GM12875 (cell line): Measurements from ENCODE around the gene GPR42.

Source experiments
- H3K4me3 ChIP-seq: one replicate; pipeline ENCODE4 v1.5.1; 2011; ENCODE audit warnings: low read depth, low read length, control low read depth
- TF ChIP-seq, protein P1 (sequence below): IDR thresholded peaks from 2 replicates; pipeline ENCODE4 v1.5.1; 2011; ENCODE audit warnings: low read depth, mild to moderate bottlenecking, control low read depth, inconsistent platforms, low read length, moderate library complexity, borderline replicate concordance; ENCODE audit not compliant: insufficient read depth

GPR42 gene

DNA sequence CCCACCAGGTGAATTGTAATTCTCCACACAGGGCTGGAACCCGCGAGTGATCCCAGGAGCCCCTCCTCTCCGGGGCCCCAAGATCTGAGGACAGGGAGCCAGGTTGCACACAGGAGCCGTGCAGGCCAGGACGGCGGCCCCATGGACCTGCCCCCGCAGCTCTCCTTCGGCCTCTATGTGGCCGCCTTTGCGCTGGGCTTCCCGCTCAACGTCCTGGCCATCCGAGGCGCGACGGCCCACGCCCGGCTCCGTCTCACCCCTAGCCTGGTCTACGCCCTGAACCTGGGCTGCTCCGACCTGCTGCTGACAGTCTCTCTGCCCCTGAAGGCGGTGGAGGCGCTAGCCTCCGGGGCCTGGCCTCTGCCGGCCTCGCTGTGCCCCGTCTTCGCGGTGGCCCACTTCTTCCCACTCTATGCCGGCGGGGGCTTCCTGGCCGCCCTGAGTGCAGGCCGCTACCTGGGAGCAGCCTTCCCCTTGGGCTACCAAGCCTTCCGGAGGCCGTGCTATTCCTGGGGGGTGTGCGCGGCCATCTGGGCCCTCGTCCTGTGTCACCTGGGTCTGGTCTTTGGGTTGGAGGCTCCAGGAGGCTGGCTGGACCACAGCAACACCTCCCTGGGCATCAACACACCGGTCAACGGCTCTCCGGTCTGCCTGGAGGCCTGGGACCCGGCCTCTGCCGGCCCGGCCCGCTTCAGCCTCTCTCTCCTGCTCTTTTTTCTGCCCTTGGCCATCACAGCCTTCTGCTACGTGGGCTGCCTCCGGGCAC is 19.3 kb upstream of the GPR42 start:
- no peak overlapping the region for H3K4me3 ChIP-seq
- TF ChIP-seq, protein P1, sequence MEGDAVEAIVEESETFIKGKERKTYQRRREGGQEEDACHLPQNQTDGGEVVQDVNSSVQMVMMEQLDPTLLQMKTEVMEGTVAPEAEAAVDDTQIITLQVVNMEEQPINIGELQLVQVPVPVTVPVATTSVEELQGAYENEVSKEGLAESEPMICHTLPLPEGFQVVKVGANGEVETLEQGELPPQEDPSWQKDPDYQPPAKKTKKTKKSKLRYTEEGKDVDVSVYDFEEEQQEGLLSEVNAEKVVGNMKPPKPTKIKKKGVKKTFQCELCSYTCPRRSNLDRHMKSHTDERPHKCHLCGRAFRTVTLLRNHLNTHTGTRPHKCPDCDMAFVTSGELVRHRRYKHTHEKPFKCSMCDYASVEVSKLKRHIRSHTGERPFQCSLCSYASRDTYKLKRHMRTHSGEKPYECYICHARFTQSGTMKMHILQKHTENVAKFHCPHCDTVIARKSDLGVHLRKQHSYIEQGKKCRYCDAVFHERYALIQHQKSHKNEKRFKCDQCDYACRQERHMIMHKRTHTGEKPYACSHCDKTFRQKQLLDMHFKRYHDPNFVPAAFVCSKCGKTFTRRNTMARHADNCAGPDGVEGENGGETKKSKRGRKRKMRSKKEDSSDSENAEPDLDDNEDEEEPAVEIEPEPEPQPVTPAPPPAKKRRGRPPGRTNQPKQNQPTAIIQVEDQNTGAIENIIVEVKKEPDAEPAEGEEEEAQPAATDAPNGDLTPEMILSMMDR = no peak

DNA sequence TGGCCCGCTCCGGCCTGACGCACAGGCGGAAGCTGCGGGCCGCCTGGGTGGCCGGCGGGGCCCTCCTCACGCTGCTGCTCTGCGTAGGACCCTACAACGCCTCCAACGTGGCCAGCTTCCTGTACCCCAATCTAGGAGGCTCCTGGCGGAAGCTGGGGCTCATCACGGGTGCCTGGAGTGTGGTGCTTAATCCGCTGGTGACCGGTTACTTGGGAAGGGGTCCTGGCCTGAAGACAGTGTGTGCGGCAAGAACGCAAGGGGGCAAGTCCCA is 18.8 kb upstream of the GPR42 start:
- H3K4me3 ChIP-seq = no peak overlapping the region
- TF ChIP-seq, protein P1 = no peak

DNA sequence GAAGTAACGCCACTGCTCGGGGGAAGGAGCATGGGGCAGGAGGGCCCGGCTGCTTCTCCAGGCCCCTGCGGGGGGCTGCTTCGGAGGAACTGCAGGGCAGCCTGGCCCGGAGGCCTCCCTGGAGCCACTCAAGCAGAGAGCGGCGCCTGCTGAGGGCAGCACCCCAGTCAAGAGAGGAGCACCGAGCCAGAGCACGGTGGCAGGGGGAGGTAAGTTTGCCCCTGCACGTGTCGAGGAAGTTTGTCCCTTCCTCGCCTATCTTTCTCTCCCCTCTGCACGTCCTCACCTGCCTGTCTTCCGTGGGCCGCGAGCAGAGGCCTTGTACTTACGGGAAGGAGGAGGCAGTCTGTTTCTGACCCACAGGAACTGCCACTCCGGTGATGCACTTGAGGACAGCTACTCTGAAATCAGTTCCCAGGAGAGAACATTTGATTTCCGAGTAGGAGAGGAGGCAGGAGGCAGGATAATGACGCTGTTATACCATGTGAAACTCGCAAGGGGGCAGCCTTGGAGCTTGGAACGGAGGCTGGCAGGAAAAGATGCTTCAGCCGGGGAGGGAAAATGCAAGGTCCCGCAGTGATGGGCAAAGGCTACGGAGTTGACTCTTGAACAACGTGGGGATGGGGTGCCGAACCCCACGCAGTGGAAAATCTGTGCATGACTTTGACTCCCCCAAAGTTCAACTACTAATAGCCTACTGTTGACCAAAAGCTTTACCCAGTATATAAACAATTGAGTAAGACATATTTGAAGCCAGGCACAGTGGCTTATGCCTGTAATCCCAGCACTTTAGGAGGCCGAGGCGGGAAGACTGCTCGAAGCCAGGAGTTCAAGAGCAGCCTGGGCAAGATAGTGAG is 18.2 kb upstream of the GPR42 start:
- TF ChIP-seq, protein P1 = peak; percentile 78
- no peak overlapping the region for H3K4me3 ChIP-seq

DNA sequence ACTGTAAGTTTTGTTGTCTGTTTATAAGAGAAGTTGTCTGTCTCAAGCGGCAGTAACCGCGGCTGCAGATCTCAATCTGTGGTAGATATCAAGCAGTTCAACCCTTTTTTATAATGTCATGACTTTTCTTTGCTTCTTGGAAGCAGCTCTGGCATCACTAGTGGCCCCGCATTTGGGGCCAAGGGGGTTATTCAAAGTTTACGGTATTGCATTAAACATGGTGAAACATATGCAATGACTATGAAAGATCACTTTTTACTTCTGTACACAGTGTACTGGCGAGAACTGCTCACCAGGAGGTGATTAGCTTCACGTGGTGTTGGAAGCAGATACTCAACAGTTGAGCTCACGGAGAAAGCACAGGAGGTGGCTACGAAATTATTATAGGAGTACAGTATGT is 17.2 kb upstream of the GPR42 start:
- H3K4me3 ChIP-seq = no peak overlapping the region
- TF ChIP-seq, protein P1 = no peak

DNA sequence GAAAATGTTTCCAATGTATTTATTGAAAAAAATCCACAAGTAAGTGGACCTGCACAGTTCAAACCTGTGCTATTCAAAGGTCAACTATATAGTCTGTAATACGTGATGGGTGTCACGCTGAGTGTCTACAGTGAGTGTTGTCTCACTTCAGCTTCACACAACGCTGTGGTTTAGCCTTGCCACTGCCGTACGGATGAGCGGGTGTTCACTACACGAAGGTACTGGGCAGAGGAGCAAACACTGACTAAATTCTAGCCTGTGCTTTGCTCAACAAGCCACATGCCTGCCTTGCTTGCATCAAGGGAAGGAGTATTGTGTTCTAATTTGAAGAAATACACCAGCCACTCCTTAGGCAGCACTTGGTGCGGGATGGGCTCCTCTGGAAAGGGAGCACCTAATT is 16.0 kb upstream of the GPR42 start:
- TF ChIP-seq, protein P1 = no peak
- H3K4me3 ChIP-seq = no peak overlapping the region

DNA sequence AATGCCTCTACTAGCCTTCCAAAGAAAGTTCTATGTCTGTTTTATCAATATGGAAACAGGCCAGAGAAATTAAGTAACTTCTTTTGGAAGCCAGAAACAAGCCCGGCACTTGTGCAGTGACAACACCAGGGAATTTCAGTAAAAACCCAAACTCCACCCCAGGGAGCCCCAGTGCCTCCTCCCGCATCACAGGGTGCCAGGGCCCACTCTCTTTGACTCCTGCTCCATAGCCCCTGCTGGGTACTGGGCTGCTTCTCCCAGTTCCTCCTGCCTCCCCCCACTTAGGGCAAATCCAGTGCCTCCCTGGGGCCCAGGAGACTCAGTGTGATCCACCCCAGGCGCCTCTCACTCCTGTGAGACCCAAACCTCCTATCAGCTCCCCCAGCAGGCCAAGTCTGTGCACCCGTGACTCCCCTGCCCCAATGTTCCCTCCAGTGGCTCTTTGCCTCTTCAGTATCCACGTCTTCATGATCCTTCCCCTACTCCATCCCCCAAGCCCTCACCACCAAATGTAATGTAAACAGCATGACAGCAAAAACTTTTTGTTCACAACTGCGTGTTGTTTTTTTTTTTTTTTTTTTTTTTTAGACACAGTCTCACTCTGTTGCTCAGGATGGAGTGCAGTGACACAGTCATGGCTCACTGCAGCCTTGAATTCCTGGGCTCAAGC is 14.9 kb upstream of the GPR42 start:
- TF ChIP-seq, protein P1 = no peak
- H3K4me3 ChIP-seq = no peak overlapping the region
